Mesothelial cell of epicardium (in vitro differentiated cells): ENCODE measurements around the gene FTO. TPM values are rescaled to one million over a fixed set of nuclear protein-coding genes. Genes with fewer than 3 reads are reported as not detected.

ENCODE experiments used
- DNase-seq, 2 experiments: peaks; one replicate each; pipeline ENCODE4 v3.0.0; 2021; ENCODE audit warnings: low spot score in 2 of 2; ENCODE audit not compliant: unreplicated experiment in 2 of 2
- H3K27ac Mint-ChIP-seq: 2 replicates; pipeline ENCODE4 v1.8.0; 2021; ENCODE audit warnings: mixed read lengths
- H3K27me3 Mint-ChIP-seq: 2 replicates; pipeline ENCODE4 v1.8.0; 2021; ENCODE audit warnings: low read depth, mixed read lengths
- H3K36me3 Mint-ChIP-seq: 2 replicates; pipeline ENCODE4 v1.8.0; 2021; ENCODE audit warnings: mixed read lengths
- H3K4me1 Mint-ChIP-seq: 2 replicates; pipeline ENCODE4 v1.8.0; 2021; ENCODE audit warnings: mixed read lengths
- H3K4me3 Mint-ChIP-seq: 2 replicates; pipeline ENCODE4 v1.8.0; 2021; ENCODE audit warnings: mild to moderate bottlenecking, moderate library complexity, mixed read lengths
- H3K9me3 Mint-ChIP-seq: 2 replicates; pipeline ENCODE4 v1.8.0; 2021; ENCODE audit warnings: mixed read lengths
- total RNA-seq: library from RNA; stranded (reverse); gene quantifications from 3 replicates; pipeline ENCODE4 v1.2.1, GENCODE V29; 2021
- TF ChIP-seq, protein P1 (sequence below): fragments of 200-600 bp; sonication (generic); IDR thresholded peaks from one replicate; pipeline ENCODE4 v1.5.0; 2021; ENCODE audit warnings: antibody characterized with exemption; ENCODE audit not compliant: unreplicated experiment

FTO gene
- total RNA-seq, 1 donor from 2014 or later: 103 TPM

DNA sequence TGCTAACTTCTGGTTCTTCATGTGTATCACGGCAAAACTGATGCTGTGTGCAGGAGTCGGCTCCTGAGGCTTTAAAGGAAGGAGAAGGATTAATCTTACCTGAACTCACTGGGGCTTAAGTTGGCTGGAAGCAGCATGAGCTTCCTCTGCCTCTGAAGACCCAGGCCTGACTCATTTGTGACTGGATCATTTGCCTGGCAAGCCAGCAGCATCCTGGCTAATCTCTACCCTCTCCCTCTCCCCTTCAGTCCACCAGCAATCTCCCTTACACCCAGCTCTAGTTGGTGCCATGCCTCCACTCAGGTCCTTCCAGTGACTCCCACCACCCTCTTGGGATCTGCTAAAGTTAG is 432.3 kb downstream of the FTO start:
- Mint-ChIP-seq H3K9me3 (peaks cover 19% of the 10 kb centered on the region), H3K36me3 (peaks cover 1% of the 10 kb centered on the region)

DNA sequence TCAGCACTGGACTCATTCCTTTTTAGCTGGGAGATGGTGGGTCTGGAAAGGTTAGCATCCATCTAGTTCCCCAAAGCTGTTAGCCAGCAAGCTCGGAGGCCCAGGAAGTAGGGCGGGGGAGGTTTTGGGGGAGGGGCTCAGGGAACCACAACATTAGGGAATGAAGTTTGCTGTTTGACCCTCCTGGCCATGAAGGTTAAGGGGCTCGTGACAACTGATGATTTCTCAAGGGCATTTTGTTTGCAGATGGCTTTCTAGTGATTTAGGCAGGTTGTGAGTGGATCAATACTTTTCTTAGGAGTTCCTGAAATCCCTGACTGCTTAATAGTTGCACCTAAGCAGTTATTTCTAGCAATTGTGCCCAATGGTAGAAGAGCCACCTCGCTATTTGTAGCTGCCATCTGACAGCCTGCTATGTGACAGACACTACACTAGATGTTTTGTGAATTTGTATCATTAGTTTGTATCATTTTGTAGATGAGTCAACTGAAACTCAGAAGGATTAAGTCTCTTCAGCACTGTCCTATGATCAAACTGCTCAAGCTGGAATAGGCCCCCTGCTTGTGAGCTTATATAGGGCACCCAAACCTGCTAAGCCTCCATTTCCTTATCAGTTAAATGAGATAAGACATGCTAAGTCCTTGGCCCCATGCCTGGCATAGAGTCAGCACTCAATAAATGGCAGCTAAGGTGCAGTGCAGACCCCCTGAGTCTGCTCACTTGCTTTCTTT is 436.3 kb downstream of the FTO start:
- H3K4me1 Mint-ChIP-seq: peaks cover 19% of the 10 kb centered on the region
- TF ChIP-seq, protein P1, sequence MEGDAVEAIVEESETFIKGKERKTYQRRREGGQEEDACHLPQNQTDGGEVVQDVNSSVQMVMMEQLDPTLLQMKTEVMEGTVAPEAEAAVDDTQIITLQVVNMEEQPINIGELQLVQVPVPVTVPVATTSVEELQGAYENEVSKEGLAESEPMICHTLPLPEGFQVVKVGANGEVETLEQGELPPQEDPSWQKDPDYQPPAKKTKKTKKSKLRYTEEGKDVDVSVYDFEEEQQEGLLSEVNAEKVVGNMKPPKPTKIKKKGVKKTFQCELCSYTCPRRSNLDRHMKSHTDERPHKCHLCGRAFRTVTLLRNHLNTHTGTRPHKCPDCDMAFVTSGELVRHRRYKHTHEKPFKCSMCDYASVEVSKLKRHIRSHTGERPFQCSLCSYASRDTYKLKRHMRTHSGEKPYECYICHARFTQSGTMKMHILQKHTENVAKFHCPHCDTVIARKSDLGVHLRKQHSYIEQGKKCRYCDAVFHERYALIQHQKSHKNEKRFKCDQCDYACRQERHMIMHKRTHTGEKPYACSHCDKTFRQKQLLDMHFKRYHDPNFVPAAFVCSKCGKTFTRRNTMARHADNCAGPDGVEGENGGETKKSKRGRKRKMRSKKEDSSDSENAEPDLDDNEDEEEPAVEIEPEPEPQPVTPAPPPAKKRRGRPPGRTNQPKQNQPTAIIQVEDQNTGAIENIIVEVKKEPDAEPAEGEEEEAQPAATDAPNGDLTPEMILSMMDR: no peak
- no peak for DNase-seq
- H3K9me3 Mint-ChIP-seq: peaks cover 14% of the 10 kb centered on the region
- peaks cover 2% of the 10 kb centered on the region for H3K27me3 Mint-ChIP-seq
- no peak overlapping the region for H3K4me3 Mint-ChIP-seq
- H3K27ac Mint-ChIP-seq: no peak overlapping the region
- H3K36me3 Mint-ChIP-seq: peaks cover 1% of the 10 kb centered on the region

More for the DNA sequence above, 432.3 kb downstream of the FTO start:
- H3K27me3 Mint-ChIP-seq: peaks cover 3% of the 10 kb centered on the region
- TF ChIP-seq, protein P1: no peak
- H3K27ac Mint-ChIP-seq: no peak overlapping the region
- no peak overlapping the region for H3K4me3 Mint-ChIP-seq
- DNase-seq: no peak
- peaks cover 5% of the 10 kb centered on the region for H3K4me1 Mint-ChIP-seq

DNA sequence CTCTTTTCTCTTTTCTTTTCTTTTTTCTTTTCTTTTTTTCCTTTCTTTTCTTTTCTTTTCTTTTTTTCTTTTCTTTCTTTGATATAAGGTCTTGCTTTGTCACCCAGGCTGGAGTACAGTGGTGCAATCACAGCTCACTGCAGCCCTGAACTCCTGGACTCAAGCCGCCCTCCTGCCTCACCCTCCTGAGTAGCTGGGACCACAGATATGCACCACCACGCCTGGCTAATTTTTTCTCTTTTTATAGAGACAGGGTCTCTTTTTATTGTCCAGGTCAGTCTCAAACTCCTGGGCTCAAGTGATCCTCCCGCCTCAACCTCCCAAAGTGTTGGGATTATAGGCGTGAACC is 436.8 kb downstream of the FTO start:
- Mint-ChIP-seq H3K4me3 (no peak overlapping the region), H3K27me3 (peaks cover 2% of the 10 kb centered on the region)

DNA sequence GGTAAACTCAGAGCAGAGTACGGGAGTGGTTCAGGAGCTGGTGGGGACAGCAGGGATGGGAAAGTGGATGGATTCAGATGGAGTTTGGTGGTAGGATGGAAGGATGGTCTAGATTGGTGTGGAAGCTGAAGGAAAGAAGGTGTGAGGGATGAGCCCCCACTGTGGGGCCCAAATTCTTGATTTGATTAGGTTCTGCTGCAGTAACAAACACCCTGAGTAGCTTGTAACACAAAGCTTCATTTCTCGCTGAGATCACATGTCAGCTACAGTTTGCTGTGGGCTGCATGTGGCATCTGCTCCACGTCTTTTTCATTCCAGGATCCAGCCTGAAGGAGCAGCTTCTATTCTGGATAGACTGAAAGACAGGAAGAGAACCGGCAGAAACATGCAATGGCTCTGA is 438.8 kb downstream of the FTO start:
- TF ChIP-seq, protein P1: no peak
- no peak for DNase-seq
- Mint-ChIP-seq H3K27ac (no peak overlapping the region), H3K4me1 (peaks cover 21% of the 10 kb centered on the region), H3K27me3 (peaks cover 2% of the 10 kb centered on the region), H3K9me3 (peaks cover 5% of the 10 kb centered on the region), H3K4me3 (no peak overlapping the region), H3K36me3 (peaks cover 1% of the 10 kb centered on the region)

More for the DNA sequence above, 436.8 kb downstream of the FTO start:
- peaks cover 1% of the 10 kb centered on the region for H3K36me3 Mint-ChIP-seq
- H3K9me3 Mint-ChIP-seq: peaks cover 14% of the 10 kb centered on the region
- TF ChIP-seq, protein P1: no peak
- no peak for DNase-seq
- H3K4me1 Mint-ChIP-seq: peaks cover 16% of the 10 kb centered on the region
- no peak overlapping the region for H3K27ac Mint-ChIP-seq

DNA sequence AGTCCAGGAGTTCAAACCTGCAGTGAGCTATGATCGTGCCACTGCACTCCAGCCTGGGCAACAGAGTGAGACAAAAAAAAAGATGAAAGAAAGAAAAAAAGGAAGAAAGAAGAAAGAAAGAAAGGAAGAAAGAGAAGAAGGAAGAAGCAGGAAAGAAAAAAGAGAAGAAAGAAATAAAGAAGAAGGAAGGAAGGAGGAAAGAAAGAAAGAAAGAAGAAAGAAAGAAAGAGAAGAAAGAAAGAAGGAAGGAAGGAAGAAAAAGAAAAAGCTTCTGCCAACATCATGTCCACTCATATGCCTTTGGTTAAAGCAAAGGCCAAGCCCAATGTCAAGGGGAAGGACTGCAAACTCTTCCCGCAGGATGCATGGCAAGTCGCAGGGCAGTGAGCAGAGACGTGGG is 439.5 kb downstream of the FTO start:
- Mint-ChIP-seq H3K27ac (no peak overlapping the region), H3K4me3 (no peak overlapping the region), H3K9me3 (peaks cover 1% of the 10 kb centered on the region), H3K4me1 (peaks cover 21% of the 10 kb centered on the region), H3K27me3 (peaks cover 2% of the 10 kb centered on the region), H3K36me3 (peaks cover 3% of the 10 kb centered on the region)
- TF ChIP-seq, protein P1: no peak
- DNase-seq: no peak
